ENCODE measurements around the gene MTA3.
A peak's percentile ranks its signal among the peaks of the same experiment; 100 is the strongest.

The MTA3 gene

DNA sequence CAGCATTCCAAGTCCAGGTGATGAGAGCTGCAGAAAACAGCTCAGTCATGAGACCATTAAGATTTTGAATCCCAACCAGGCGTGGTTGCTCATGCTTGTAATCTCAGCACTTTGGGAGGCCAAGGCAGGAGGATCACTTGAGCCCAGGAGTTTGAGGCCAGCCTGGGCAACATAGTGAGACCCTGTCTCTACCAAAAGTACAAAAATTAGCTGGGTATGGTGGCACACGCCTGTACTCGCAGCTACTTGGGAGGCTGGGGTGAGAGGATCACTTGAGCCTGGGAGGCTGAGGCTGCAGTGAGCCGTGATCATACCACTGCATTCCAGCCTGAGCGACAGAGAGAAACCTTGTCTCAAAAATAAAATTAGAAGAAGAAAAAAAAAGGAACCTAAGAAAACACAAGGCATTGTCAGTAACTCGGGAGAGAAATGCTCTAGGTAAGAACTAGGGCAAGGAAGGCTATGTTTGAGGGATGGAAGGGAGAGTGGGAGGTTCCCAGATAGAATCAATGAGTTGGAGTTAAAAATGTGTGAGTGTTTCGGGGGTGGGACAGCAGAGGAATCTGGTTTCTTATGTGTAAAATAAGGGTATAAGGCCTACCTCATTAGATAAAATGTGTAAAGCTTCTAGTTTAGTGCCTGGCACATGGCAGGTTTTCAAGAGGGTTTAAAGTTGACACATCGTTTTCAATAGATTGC is 23.3 kb upstream of the MTA3 start:
- POLR2A ChIA-PET: no interaction called here
- Histone ChIP-seq H3K4me3 (ENCODE audit: control insufficient read depth in 1 of 7, extremely low read depth in 1 of 7, insufficient read depth in 4 of 7, low read depth in 2 of 7, low read length in 6 of 7) (no peak overlapping the region), H3K27ac (ENCODE audit: insufficient read depth in 1 of 2, low read depth in 1 of 2, low read length in 2 of 2, poor library complexity in 1 of 2, severe bottlenecking in 2 of 2) (no peak overlapping the region), H3K36me3 (ENCODE audit: control insufficient read depth in 4 of 4, insufficient read depth in 4 of 4, low read length in 3 of 4) (no peaks in the 10 kb centered on the region), H3K4me1 (ENCODE audit: control extremely low read depth in 1 of 4, control insufficient read depth in 4 of 4, insufficient read depth in 4 of 4, low read length in 3 of 4) (peaks cover 0 to 6% (median 0%) of the 10 kb centered on the region in 4 experiments), H3K9me3 (ENCODE audit: control extremely low read depth in 1 of 5, control insufficient read depth in 4 of 5, insufficient read depth in 2 of 5, low read depth in 1 of 5, low read length in 4 of 5) (no peaks in the 10 kb centered on the region), H3K27me3 (replicated peaks in 2 of 5; ENCODE audit: control insufficient read depth in 4 of 5, insufficient read depth in 5 of 5, low read length in 4 of 5) (peaks cover 0 to 8% (median 3%) of the 10 kb centered on the region in 5 experiments)
- CTCF ChIA-PET: no interaction called here
- DNase-seq: no peak
- WGBS (ENCODE audit: insufficient coverage): 97% methylated on average over 6 of the region's 8 CpGs

DNA sequence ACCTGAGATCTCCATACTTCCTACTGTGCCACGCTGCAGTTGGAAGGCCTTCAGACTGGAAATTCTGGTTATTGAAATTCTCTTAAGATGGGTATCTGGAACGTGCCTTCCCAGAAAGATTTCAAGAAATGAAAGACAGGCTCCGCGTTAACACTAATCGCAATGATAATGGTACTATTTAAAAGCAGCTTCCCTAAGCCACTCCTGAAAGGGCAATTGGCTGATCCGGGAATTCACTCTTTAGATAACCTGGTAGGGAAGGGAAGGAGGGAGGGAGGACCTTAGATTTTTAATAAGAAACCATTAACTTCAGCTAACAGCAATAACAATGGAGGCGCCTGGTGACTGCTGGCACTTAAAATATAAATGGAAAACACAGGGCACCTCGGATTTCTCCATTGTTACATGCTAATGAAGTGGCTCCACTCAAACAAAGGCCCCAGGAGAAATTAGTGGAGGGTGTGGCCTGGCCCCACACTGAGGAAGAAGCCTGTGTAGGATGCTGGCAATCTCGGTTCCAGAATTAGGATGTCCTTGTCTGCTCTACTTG is 22.5 kb upstream of the MTA3 start:
- no peak overlapping the region for H3K4me3 ChIP-seq (ENCODE audit: control insufficient read depth in 1 of 7, extremely low read depth in 1 of 7, insufficient read depth in 4 of 7, low read depth in 2 of 7, low read length in 6 of 7)
- ChIA-PET CTCF (no interaction called here), POLR2A (no interaction called here)
- 77% methylated on average over 2 of the region's 9 CpGs for WGBS (ENCODE audit: insufficient coverage)
- no peak for DNase-seq
- H3K4me1 ChIP-seq (ENCODE audit: control extremely low read depth in 1 of 4, control insufficient read depth in 4 of 4, insufficient read depth in 4 of 4, low read length in 3 of 4): peaks cover 0 to 6% (median 0%) of the 10 kb centered on the region in 4 experiments
- no peaks in the 10 kb centered on the region for H3K9me3 ChIP-seq (ENCODE audit: control extremely low read depth in 1 of 5, control insufficient read depth in 4 of 5, insufficient read depth in 2 of 5, low read depth in 1 of 5, low read length in 4 of 5)
- no peaks in the 10 kb centered on the region for H3K36me3 ChIP-seq (ENCODE audit: control insufficient read depth in 4 of 4, insufficient read depth in 4 of 4, low read length in 3 of 4)
- no peak overlapping the region for H3K27ac ChIP-seq (ENCODE audit: insufficient read depth in 1 of 2, low read depth in 1 of 2, low read length in 2 of 2, poor library complexity in 1 of 2, severe bottlenecking in 2 of 2)
- peaks cover 0 to 8% (median 3%) of the 10 kb centered on the region in 5 experiments for H3K27me3 ChIP-seq (replicated peaks in 2 of 5; ENCODE audit: control insufficient read depth in 4 of 5, insufficient read depth in 5 of 5, low read length in 4 of 5)

DNA sequence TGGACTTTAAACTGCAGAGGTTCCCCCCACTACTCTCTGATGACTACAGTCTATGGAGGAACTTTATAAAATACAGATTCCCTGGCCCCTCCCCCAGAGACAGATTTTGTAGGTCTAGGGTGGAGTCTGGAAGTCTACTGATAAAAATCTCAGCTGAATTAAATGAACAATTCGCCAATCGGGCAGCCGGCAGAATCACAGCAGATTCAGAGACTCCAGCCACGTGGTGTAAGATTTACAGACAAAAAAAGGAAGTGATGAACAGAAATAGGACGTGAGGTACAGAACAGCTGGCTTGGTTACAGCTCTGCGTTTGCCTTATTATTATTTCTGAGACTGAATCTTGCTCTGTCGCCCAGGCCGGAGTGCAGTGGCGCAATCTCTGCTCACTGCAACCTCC is 21.4 kb upstream of the MTA3 start:
- H3K4me1 ChIP-seq (ENCODE audit: control extremely low read depth in 1 of 4, control insufficient read depth in 4 of 4, insufficient read depth in 4 of 4, low read length in 3 of 4): peaks cover 0 to 6% (median 0%) of the 10 kb centered on the region in 4 experiments
- H3K4me3 ChIP-seq (ENCODE audit: control insufficient read depth in 1 of 7, extremely low read depth in 1 of 7, insufficient read depth in 4 of 7, low read depth in 2 of 7, low read length in 6 of 7): no peak overlapping the region
- H3K36me3 ChIP-seq (ENCODE audit: control insufficient read depth in 4 of 4, insufficient read depth in 4 of 4, low read length in 3 of 4): no peaks in the 10 kb centered on the region
- whole genome bisulfite sequencing (ENCODE audit: insufficient coverage): 24% methylated on average over 9 of the region's 9 CpGs
- DNase-seq: peak in 2 of 3 donors; percentile 40 to 58
- H3K27ac ChIP-seq (ENCODE audit: insufficient read depth in 1 of 2, low read depth in 1 of 2, low read length in 2 of 2, poor library complexity in 1 of 2, severe bottlenecking in 2 of 2): no peak overlapping the region
- H3K9me3 ChIP-seq (ENCODE audit: control extremely low read depth in 1 of 5, control insufficient read depth in 4 of 5, insufficient read depth in 2 of 5, low read depth in 1 of 5, low read length in 4 of 5): no peaks in the 10 kb centered on the region
- H3K27me3 ChIP-seq (replicated peaks in 2 of 5; ENCODE audit: control insufficient read depth in 4 of 5, insufficient read depth in 5 of 5, low read length in 4 of 5): peaks cover 0 to 6% (median 3%) of the 10 kb centered on the region in 5 experiments
- ChIA-PET CTCF (interaction anchor here (0.7 to 1.6 kb wide), 2 partner anchors 15 to 29 kb away, joined by 3 read pairs; no protein-coding TSS in a partner anchor), POLR2A (no interaction called here)

DNA sequence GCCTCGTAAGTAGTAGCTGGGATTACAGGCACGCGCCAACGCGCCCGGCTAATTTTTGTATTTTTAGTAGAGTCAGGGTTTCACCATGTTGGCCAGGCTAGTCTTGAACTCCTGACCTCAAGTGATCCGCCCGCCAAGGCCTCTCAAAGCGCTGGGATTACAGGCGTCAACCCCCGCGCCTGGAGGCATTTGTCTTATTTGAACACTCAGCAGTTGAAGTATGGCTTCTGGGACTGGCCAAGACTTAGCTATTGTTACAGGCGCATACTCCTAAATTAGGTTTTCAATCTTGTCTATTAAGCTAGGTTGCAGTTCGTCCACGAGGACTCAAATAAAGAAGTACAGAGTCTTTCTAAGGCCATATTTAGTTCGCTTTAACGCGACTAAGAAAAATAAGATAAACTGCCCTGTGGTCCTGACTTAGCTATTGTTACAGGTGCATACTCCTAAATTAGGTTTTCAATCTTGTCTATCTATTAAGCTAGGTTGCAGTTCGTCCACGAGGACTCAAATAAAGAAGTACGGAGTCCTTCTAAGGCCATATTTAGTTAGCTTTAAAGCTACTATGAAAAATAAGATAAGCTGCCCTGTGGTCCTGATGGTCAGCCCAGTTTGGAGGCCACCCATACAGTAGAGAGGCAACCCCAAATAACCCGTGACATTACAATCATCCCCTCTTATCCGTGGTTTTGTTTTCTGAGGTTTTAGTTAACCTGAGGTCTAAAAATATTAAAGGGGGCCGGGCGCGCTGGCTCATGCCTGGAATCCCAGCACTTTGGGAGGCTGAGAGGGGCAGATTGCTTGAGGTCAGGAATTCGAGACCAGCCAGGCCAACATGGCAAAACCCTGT is 20.8 kb upstream of the MTA3 start:
- Histone ChIP-seq H3K4me3 (ENCODE audit: control insufficient read depth in 1 of 7, extremely low read depth in 1 of 7, insufficient read depth in 4 of 7, low read depth in 2 of 7, low read length in 6 of 7) (no peak overlapping the region), H3K36me3 (ENCODE audit: control insufficient read depth in 4 of 4, insufficient read depth in 4 of 4, low read length in 3 of 4) (no peaks in the 10 kb centered on the region), H3K27me3 (replicated peaks in 2 of 5; ENCODE audit: control insufficient read depth in 4 of 5, insufficient read depth in 5 of 5, low read length in 4 of 5) (peaks cover 0 to 6% (median 3%) of the 10 kb centered on the region in 5 experiments), H3K4me1 (ENCODE audit: control extremely low read depth in 1 of 4, control insufficient read depth in 4 of 4, insufficient read depth in 4 of 4, low read length in 3 of 4) (peaks cover 0 to 6% (median 0%) of the 10 kb centered on the region in 4 experiments), H3K27ac (ENCODE audit: insufficient read depth in 1 of 2, low read depth in 1 of 2, low read length in 2 of 2, poor library complexity in 1 of 2, severe bottlenecking in 2 of 2) (no peak overlapping the region), H3K9me3 (ENCODE audit: control extremely low read depth in 1 of 5, control insufficient read depth in 4 of 5, insufficient read depth in 2 of 5, low read depth in 1 of 5, low read length in 4 of 5) (no peaks in the 10 kb centered on the region)
- CTCF ChIA-PET: interaction anchor here (1.6 kb wide), 1 partner anchor 14 kb away, joined by 3 read pairs; no protein-coding TSS in a partner anchor
- DNase-seq: no peak
- POLR2A ChIA-PET: no interaction called here
- 95% methylated on average over 21 of the region's 27 CpGs for WGBS (ENCODE audit: insufficient coverage)

DNA sequence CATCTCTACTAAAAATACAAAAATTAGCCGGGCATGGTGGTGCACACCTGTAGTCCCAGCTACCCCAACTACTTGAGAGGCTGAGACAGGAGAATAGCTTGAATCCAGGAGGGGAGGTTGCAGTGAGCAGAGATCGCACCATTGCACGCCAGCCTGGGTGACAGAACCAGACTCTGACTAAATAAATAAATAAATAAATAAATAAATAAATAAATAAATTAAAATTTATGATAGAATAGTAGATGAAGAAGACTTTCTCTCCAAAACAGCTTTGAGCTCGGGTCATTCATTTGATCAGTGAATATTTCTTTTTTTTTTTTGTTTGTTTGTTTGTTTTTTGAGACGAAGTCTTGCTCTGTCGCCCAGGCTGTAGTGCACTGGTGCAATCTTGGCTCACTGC is 17.6 kb upstream of the MTA3 start:
- 80% methylated on average over 1 of the region's 6 CpGs for WGBS (ENCODE audit: insufficient coverage)
- POLR2A ChIA-PET: no interaction called here
- Histone ChIP-seq H3K9me3 (ENCODE audit: control extremely low read depth in 1 of 5, control insufficient read depth in 4 of 5, insufficient read depth in 2 of 5, low read depth in 1 of 5, low read length in 4 of 5) (no peaks in the 10 kb centered on the region), H3K36me3 (ENCODE audit: control insufficient read depth in 4 of 4, insufficient read depth in 4 of 4, low read length in 3 of 4) (no peaks in the 10 kb centered on the region), H3K27ac (ENCODE audit: insufficient read depth in 1 of 2, low read depth in 1 of 2, low read length in 2 of 2, poor library complexity in 1 of 2, severe bottlenecking in 2 of 2) (no peak overlapping the region), H3K27me3 (replicated peaks in 2 of 5; ENCODE audit: control insufficient read depth in 4 of 5, insufficient read depth in 5 of 5, low read length in 4 of 5) (peaks cover 0 to 7% (median under 1%) of the 10 kb centered on the region in 5 experiments), H3K4me3 (ENCODE audit: control insufficient read depth in 1 of 7, extremely low read depth in 1 of 7, insufficient read depth in 4 of 7, low read depth in 2 of 7, low read length in 6 of 7) (no peak overlapping the region), H3K4me1 (ENCODE audit: control extremely low read depth in 1 of 4, control insufficient read depth in 4 of 4, insufficient read depth in 4 of 4, low read length in 3 of 4) (peaks cover 0 to 6% (median 0%) of the 10 kb centered on the region in 4 experiments)
- CTCF ChIA-PET: no interaction called here
- no peak for DNase-seq

DNA sequence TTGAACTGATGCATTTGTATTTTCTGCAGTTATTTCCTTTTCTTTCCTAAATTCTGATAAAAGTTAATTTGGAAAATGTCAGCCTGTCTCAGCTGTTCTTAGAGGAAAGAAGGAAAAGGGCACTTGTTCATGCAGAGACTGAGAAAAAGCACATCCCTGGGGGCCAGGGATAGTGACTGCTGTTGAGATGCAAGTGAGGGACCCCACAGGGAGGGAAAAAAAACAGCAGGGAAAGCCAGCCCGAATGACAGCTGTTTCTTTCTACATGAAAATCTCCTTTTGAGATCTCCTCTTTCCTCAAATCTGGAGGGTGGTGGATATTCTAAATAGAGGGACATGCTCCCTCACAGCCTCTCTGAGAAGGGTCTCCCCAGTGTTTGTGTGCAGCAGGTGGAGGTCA is 14.0 kb upstream of the MTA3 start:
- Histone ChIP-seq H3K4me3 (ENCODE audit: control insufficient read depth in 1 of 7, extremely low read depth in 1 of 7, insufficient read depth in 4 of 7, low read depth in 2 of 7, low read length in 6 of 7) (no peak overlapping the region), H3K4me1 (ENCODE audit: control extremely low read depth in 1 of 4, control insufficient read depth in 4 of 4, insufficient read depth in 4 of 4, low read length in 3 of 4) (no peaks in the 10 kb centered on the region), H3K27me3 (replicated peaks in 2 of 5; ENCODE audit: control insufficient read depth in 4 of 5, insufficient read depth in 5 of 5, low read length in 4 of 5) (peaks cover 0 to 12% (median 5%) of the 10 kb centered on the region in 5 experiments), H3K27ac (ENCODE audit: insufficient read depth in 1 of 2, low read depth in 1 of 2, low read length in 2 of 2, poor library complexity in 1 of 2, severe bottlenecking in 2 of 2) (no peak overlapping the region), H3K36me3 (ENCODE audit: control insufficient read depth in 4 of 4, insufficient read depth in 4 of 4, low read length in 3 of 4) (no peaks in the 10 kb centered on the region), H3K9me3 (ENCODE audit: control extremely low read depth in 1 of 5, control insufficient read depth in 4 of 5, insufficient read depth in 2 of 5, low read depth in 1 of 5, low read length in 4 of 5) (no peaks in the 10 kb centered on the region)
- ChIA-PET CTCF (interaction anchor here (1.2 kb wide), 1 partner anchor 27 kb away, joined by 3 read pairs; no protein-coding TSS in a partner anchor), POLR2A (no interaction called here)
- no CpG with 5 or more reads among the region's 1 CpG for WGBS (ENCODE audit: insufficient coverage)
- no peak for DNase-seq

Data from common myeloid progenitor, CD34-positive (primary cell).